HEK293T (cell line): ENCODE measurements around the gene ARL5C.

Experiments used
- CTCF ChIA-PET: fragments of 350-600 bp; formaldehyde crosslinking; extraction: SDS; loops from one replicate; lab custom pipeline; 2021; ENCODE audit warnings: antibody characterized with exemption, inconsistent platforms; lab: Yijun Ruan, JAX
- POLR2A ChIA-PET: fragments of 350-600 bp; formaldehyde crosslinking; extraction: SDS; loops from one replicate; lab custom pipeline; 2020; ENCODE audit warnings: antibody characterized with exemption, inconsistent platforms; lab: Yijun Ruan, JAX
- DNase-seq: peaks from one replicate; pipeline ENCODE4 v3.0.0; 2012; ENCODE audit warnings: mixed read lengths; ENCODE audit errors: extremely low spot score
- ARNT ChIP-seq: fragments of 450-650 bp; IDR thresholded peaks from 2 replicates; pipeline ENCODE4 v1.6.1; 2017; ENCODE audit warnings: mild to moderate bottlenecking
- BHLHE40 ChIP-seq: fragments of 450-650 bp; IDR thresholded peaks from 2 replicates; pipeline ENCODE4 v1.6.1; 2016; ENCODE audit warnings: mild to moderate bottlenecking, moderate library complexity, borderline replicate concordance
- CTBP1 ChIP-seq: fragments of 450-650 bp; IDR thresholded peaks from 2 replicates; pipeline ENCODE4 v1.6.1; 2016; ENCODE audit warnings: borderline replicate concordance
- ELF4 ChIP-seq: fragments of 450-650 bp; IDR thresholded peaks from 2 replicates; pipeline ENCODE4 v1.6.1; 2017; ENCODE audit warnings: antibody characterized with exemption
- FOXA1 ChIP-seq: fragments of 450-650 bp; IDR thresholded peaks from 2 replicates; pipeline ENCODE4 v1.6.1; 2016; ENCODE audit warnings: mild to moderate bottlenecking
- FOXK2 ChIP-seq: fragments of 450-650 bp; IDR thresholded peaks from 2 replicates; pipeline ENCODE4 v1.6.1; 2016; ENCODE audit warnings: mild to moderate bottlenecking
- FOXM1 ChIP-seq: fragments of 450-650 bp; IDR thresholded peaks from 2 replicates; pipeline ENCODE4 v1.6.1; 2017; ENCODE audit warnings: mild to moderate bottlenecking, borderline replicate concordance
- HDGF ChIP-seq: fragments of 450-650 bp; IDR thresholded peaks from 2 replicates; pipeline ENCODE4 v1.6.1; 2017; ENCODE audit warnings: antibody characterized with exemption, borderline replicate concordance
- L3MBTL2 ChIP-seq: fragments of 450-650 bp; conservative IDR thresholded peaks from 2 replicates; pipeline ENCODE4 v1.6.1; 2016; ENCODE audit warnings: mild to moderate bottlenecking
- LEF1 ChIP-seq: fragments of 450-650 bp; IDR thresholded peaks from 2 replicates; pipeline ENCODE4 v1.6.1; 2017; ENCODE audit warnings: mild to moderate bottlenecking, borderline replicate concordance
- NFRKB ChIP-seq: fragments of 450-650 bp; IDR thresholded peaks from 2 replicates; pipeline ENCODE4 v1.6.1; 2016; ENCODE audit warnings: mild to moderate bottlenecking, moderate library complexity
- PKNOX1 ChIP-seq: fragments of 450-650 bp; IDR thresholded peaks from 2 replicates; pipeline ENCODE4 v1.6.1; 2016
- SP1 ChIP-seq: fragments of 450-650 bp; IDR thresholded peaks from 2 replicates; pipeline ENCODE4 v1.6.1; 2017
- SUZ12 ChIP-seq: fragments of 450-650 bp; IDR thresholded peaks from 2 replicates; pipeline ENCODE4 v1.6.1; 2016; ENCODE audit warnings: mild to moderate bottlenecking
- TARDBP ChIP-seq: fragments of 450-650 bp; IDR thresholded peaks from 2 replicates; pipeline ENCODE4 v1.6.1; 2016
- ZNF384 ChIP-seq: fragments of 450-650 bp; IDR thresholded peaks from 2 replicates; pipeline ENCODE4 v1.6.1; 2016

The ARL5C gene

GRCh38 chr17:39139561-39139960 is 26.4 kb downstream of the ARL5C start:
- no peak for DNase-seq
- POLR2A ChIA-PET: no interaction called here
- CTCF ChIA-PET: no interaction called here
- TF ChIP-seq ELF4 (no peak), ARNT (no peak), LEF1 (no peak), TARDBP (no peak), FOXA1 (no peak), CTBP1 (no peak), L3MBTL2 (no peak), SUZ12 (no peak), ZNF384 (no peak), SP1 (no peak), FOXM1 (no peak)

- ChIA-PET CTCF (no interaction called here), POLR2A (no interaction called here)
- TF ChIP-seq CTBP1 (no peak), BHLHE40 (no peak), HDGF (no peak), L3MBTL2 (no peak), FOXM1 (no peak), ELF4 (no peak), FOXK2 (no peak), SUZ12 (no peak), PKNOX1 (no peak), ARNT (no peak), SP1 (no peak), FOXA1 (no peak), TARDBP (no peak), LEF1 (no peak), ZNF384 (no peak), NFRKB (no peak)
- no peak for DNase-seq
Observed at GRCh38 chr17:39139161-39139511, 26.8 kb downstream of the ARL5C start.

GRCh38 chr17:39138431-39139160 is 27.4 kb downstream of the ARL5C start:
- no peak for DNase-seq
- TF ChIP-seq TARDBP (no peak), CTBP1 (no peak), LEF1 (no peak), ELF4 (no peak), SP1 (no peak), FOXA1 (no peak), SUZ12 (no peak), FOXK2 (no peak), PKNOX1 (no peak), ZNF384 (no peak), BHLHE40 (no peak)
- POLR2A ChIA-PET: no interaction called here
- CTCF ChIA-PET: interaction anchor here (0.7 kb wide), 1 partner anchor 15 kb away, joined by 4 read pairs; no protein-coding TSS in a partner anchor

- CTCF ChIA-PET: no interaction called here
- POLR2A ChIA-PET: no interaction called here
- no peak for DNase-seq
Observed at GRCh38 chr17:39134878-39135277, 31.1 kb downstream of the ARL5C start.

GRCh38 chr17:39132192-39132610 is 33.8 kb downstream of the ARL5C start:
- DNase-seq: no peak
- ChIA-PET POLR2A (no interaction called here), CTCF (no interaction called here)
- TF ChIP-seq BHLHE40 (no peak), ARNT (no peak), CTBP1 (no peak), L3MBTL2 (no peak), PKNOX1 (no peak), LEF1 (no peak), TARDBP (no peak), FOXM1 (no peak), ELF4 (no peak), FOXK2 (no peak), HDGF (no peak), ZNF384 (no peak), NFRKB (no peak), FOXA1 (no peak)

More at GRCh38 chr17:39134878-39135277, 31.1 kb downstream of the ARL5C start:
- no peak for TF ChIP-seq BHLHE40
- no peak for TF ChIP-seq FOXA1
- TF ChIP-seq ELF4: no peak
- TF ChIP-seq FOXM1: no peak
- TF ChIP-seq ZNF384: no peak
- no peak for TF ChIP-seq L3MBTL2
- no peak for TF ChIP-seq LEF1
- TF ChIP-seq ARNT: no peak
- TF ChIP-seq NFRKB: no peak
- TF ChIP-seq PKNOX1: no peak
- TF ChIP-seq TARDBP: no peak
- TF ChIP-seq FOXK2: no peak
- no peak for TF ChIP-seq SUZ12
- TF ChIP-seq HDGF: no peak
- no peak for TF ChIP-seq SP1
- TF ChIP-seq CTBP1: no peak
